Peyer's patch (tissue), 4 donors: ENCODE data around the gene HBEGF.

Experiments
- CTCF ChIP-seq, 6 experiments: fragments of 450-650 bp in 4 of 6; fragments of 200-600 bp in 2 of 6; sonication (generic) in 1 of 6; IDR thresholded peaks; one replicate each; pipeline ENCODE4 v1.5.1; 2017 to 2019; ENCODE audit warnings: antibody characterized with exemption in 6 of 6, mild to moderate bottlenecking in 3 of 6, moderate library complexity in 1 of 6
- POLR2A ChIP-seq, 2 donors: fragments of 450-650 bp; IDR thresholded peaks; one replicate each; pipeline ENCODE4 v1.5.1; 2017; ENCODE audit warnings: antibody characterized with exemption in 2 of 2, mild to moderate bottlenecking in 2 of 2, moderate library complexity in 2 of 2

GRCh38 chr5:140342287-140342686 is 4.1 kb downstream of the HBEGF start:
- no peak for TF ChIP-seq CTCF (IDR thresholded peaks at IDR 0.05)
- TF ChIP-seq POLR2A (IDR thresholded peaks at IDR 0.05) = no peak
